Ishikawa (cell line): ENCODE measurements around the gene C6orf15.

ENCODE experiments used
- CREB1 ChIP-seq: IDR thresholded peaks from 2 replicates; pipeline ENCODE4 v1.6.1; 2012; ENCODE audit warnings: low read depth
- EGR1 ChIP-seq: IDR thresholded peaks from 2 replicates; pipeline ENCODE4 v1.6.1; 2012
- MAX ChIP-seq: IDR thresholded peaks from 2 replicates; pipeline ENCODE4 v1.6.1; 2012
- RAD21 ChIP-seq: IDR thresholded peaks from 2 replicates; pipeline ENCODE4 v1.6.1; 2012; ENCODE audit warnings: low read depth
- REST ChIP-seq: IDR thresholded peaks from 2 replicates; pipeline ENCODE4 v1.6.1; 2012; ENCODE audit warnings: low read depth, mild to moderate bottlenecking
- TAF1 ChIP-seq: IDR thresholded peaks from 2 replicates; pipeline ENCODE4 v1.6.1; 2012; ENCODE audit warnings: low read depth, mild to moderate bottlenecking
- USF1 ChIP-seq: IDR thresholded peaks from 2 replicates; pipeline ENCODE4 v1.6.1; 2012
- YY1 ChIP-seq: IDR thresholded peaks from 2 replicates; pipeline ENCODE4 v1.6.1; 2012; ENCODE audit warnings: low read depth

The C6orf15 gene

GRCh38 chr6:31063906-31064435, 48.4 kb downstream of the C6orf15 start:
- TF ChIP-seq REST (no peak), USF1 (no peak), EGR1 (no peak), MAX (no peak), YY1 (no peak), CREB1 (no peak), TAF1 (no peak), RAD21 (no peak)
